Loucy (cell line): Measurements from ENCODE around the gene SSBP2.

Experiments used
- H2AFZ ChIP-seq: fragments of 200-600 bp; sonication (generic); 2 replicates; pipeline ENCODE4 v1.6.0; 2016; ENCODE audit warnings: antibody characterized with exemption, mild to moderate bottlenecking, low read length, moderate library complexity
- H3F3A ChIP-seq: fragments of 200-600 bp; 2 replicates; pipeline ENCODE4 v1.6.0; 2016; ENCODE audit warnings: antibody characterized with exemption, low read depth, mild to moderate bottlenecking
- H3K27me3 ChIP-seq: fragments of 200-600 bp; sonication (generic); 2 replicates; pipeline ENCODE4 v1.6.1; 2014; ENCODE audit warnings: low read length, mild to moderate bottlenecking; ENCODE audit not compliant: insufficient read depth, poor library complexity, severe bottlenecking
- H3K36me3 ChIP-seq: fragments of 200-600 bp; sonication (generic); 2 replicates; pipeline ENCODE4 v1.6.1; 2016; ENCODE audit warnings: low read length; ENCODE audit not compliant: insufficient read depth
- H3K4me1 ChIP-seq: fragments of 200-600 bp; sonication (generic); 2 replicates; pipeline ENCODE4 v1.5.1; 2014; ENCODE audit warnings: low read length, mild to moderate bottlenecking; ENCODE audit not compliant: insufficient read depth, poor library complexity, severe bottlenecking
- H3K4me2 ChIP-seq: fragments of 200-600 bp; sonication (generic); 2 replicates; pipeline ENCODE4 v1.6.0; 2014; ENCODE audit warnings: antibody characterized with exemption, low read length, low read depth, mild to moderate bottlenecking; ENCODE audit not compliant: poor library complexity, severe bottlenecking
- H3K4me3 ChIP-seq: fragments of 200-600 bp; sonication (generic); 2 replicates; pipeline ENCODE4 v1.5.1; 2014; ENCODE audit warnings: low read length, mild to moderate bottlenecking, mixed read lengths; ENCODE audit not compliant: poor library complexity, severe bottlenecking
- H3K79me2 ChIP-seq: fragments of 200-600 bp; sonication (generic); 2 replicates; pipeline ENCODE4 v1.6.1; 2014; ENCODE audit warnings: low read length; ENCODE audit not compliant: insufficient read depth
- H3K9ac ChIP-seq: fragments of 200-600 bp; sonication (generic); 2 replicates; pipeline ENCODE4 v1.6.0; 2014; ENCODE audit warnings: mild to moderate bottlenecking, low read depth, low read length, moderate library complexity; ENCODE audit not compliant: poor library complexity, severe bottlenecking
- H3K9me2 ChIP-seq: fragments of 200-600 bp; sonication (generic); replicated peaks from 2 replicates; pipeline ENCODE4 v1.6.1; 2016; ENCODE audit warnings: low read depth, low read length, mixed read lengths
- H3K9me3 ChIP-seq: fragments of 200-600 bp; sonication (generic); 2 replicates; pipeline ENCODE4 v1.6.1; 2014; ENCODE audit warnings: mild to moderate bottlenecking, antibody characterized with exemption, low read length, low read depth; ENCODE audit not compliant: insufficient read depth
- H4K20me1 ChIP-seq: fragments of 200-600 bp; sonication (generic); 2 replicates; pipeline ENCODE4 v1.6.0; 2014; ENCODE audit warnings: antibody characterized with exemption, low read length, mild to moderate bottlenecking; ENCODE audit not compliant: insufficient read depth, poor library complexity, severe bottlenecking
- CTCF ChIP-seq: fragments of 200-600 bp; sonication (generic); conservative IDR thresholded peaks from 2 replicates; pipeline ENCODE4 v1.5.1; 2014; ENCODE audit warnings: mild to moderate bottlenecking, antibody characterized with exemption, low read length
- EZH2phosphoT487 ChIP-seq: fragments of 200-600 bp; IDR thresholded peaks from 2 replicates; pipeline ENCODE4 v1.6.1; 2018; ENCODE audit warnings: antibody characterized with exemption, mild to moderate bottlenecking, moderate library complexity, borderline replicate concordance

SSBP2 gene

GRCh38 chr5:81729276-81729675, 21.6 kb downstream of the SSBP2 start:
- H3K36me3 ChIP-seq: no peaks in the 10 kb centered on the region
- no peaks in the 10 kb centered on the region for H3F3A ChIP-seq
- peaks cover 100% of the 10 kb centered on the region for H3K79me2 ChIP-seq
- H4K20me1 ChIP-seq: peaks cover 92% of the 10 kb centered on the region
- no peak overlapping the region for H3K4me2 ChIP-seq
- H3K4me1 ChIP-seq: peaks cover 50% of the 10 kb centered on the region
- no peak overlapping the region for H3K9ac ChIP-seq
- H3K27me3 ChIP-seq: no peaks in the 10 kb centered on the region
- no peak overlapping the region for H3K4me3 ChIP-seq
- no peaks in the 10 kb centered on the region for H3K9me3 ChIP-seq
- H3K9me2 ChIP-seq: no peaks in the 10 kb centered on the region
- no peak for TF ChIP-seq EZH2phosphoT487
- no peak for TF ChIP-seq CTCF
- H2AFZ ChIP-seq: no peak overlapping the region

- H3K4me1 ChIP-seq: peaks cover 46% of the 10 kb centered on the region
- no peak overlapping the region for H3K9ac ChIP-seq
- peaks cover 91% of the 10 kb centered on the region for H4K20me1 ChIP-seq
- H3K9me3 ChIP-seq: no peaks in the 10 kb centered on the region
- H3K27me3 ChIP-seq: no peaks in the 10 kb centered on the region
- TF ChIP-seq EZH2phosphoT487 (no peak), CTCF (no peak)
- no peaks in the 10 kb centered on the region for H3K9me2 ChIP-seq
- H2AFZ ChIP-seq: no peak overlapping the region
- peaks cover 100% of the 10 kb centered on the region for H3K79me2 ChIP-seq
- H3K36me3 ChIP-seq: no peaks in the 10 kb centered on the region
- no peak overlapping the region for H3K4me3 ChIP-seq
- H3K4me2 ChIP-seq: peak overlapping the region; percentile 2
- H3F3A ChIP-seq: no peaks in the 10 kb centered on the region
These were observed 22.6 kb downstream of the SSBP2 start for GRCh38 chr5:81728301-81728700.

GRCh38 chr5:81726297-81726696, 24.6 kb downstream of the SSBP2 start:
- Histone ChIP-seq H3K36me3 (no peaks in the 10 kb centered on the region), H3K79me2 (peaks cover 100% of the 10 kb centered on the region), H3K27me3 (no peaks in the 10 kb centered on the region), H2AFZ (no peak overlapping the region), H3K9me2 (no peaks in the 10 kb centered on the region), H3K4me3 (no peak overlapping the region), H3K4me1 (peaks cover 56% of the 10 kb centered on the region), H3K9ac (no peak overlapping the region), H3F3A (no peaks in the 10 kb centered on the region), H4K20me1 (peaks cover 93% of the 10 kb centered on the region), H3K9me3 (no peaks in the 10 kb centered on the region), H3K4me2 (peak overlapping the region; percentile 11)
- TF ChIP-seq EZH2phosphoT487 (no peak), CTCF (no peak)
